Embryonic facial prominence (tissue), 1 donor: ENCODE data around the gene TSTD2.
"Not testable (repeated sequence)": the region's sequence is repeated elsewhere in the genome, so short reads cannot be mapped to it uniquely, and the experiment has no call there.

Experiments
- DNase-seq: peaks from one replicate; pipeline ENCODE4 v3.0.0-alpha.2; 2016; ENCODE audit errors: extremely low spot score

Gene TSTD2

GRCh38 chr9:97630591-97630990 is 2.6 kb downstream of the TSTD2 start:
- DNase-seq: no peak

- DNase-seq: no peak
These were observed 4.0 kb downstream of the TSTD2 start for GRCh38 chr9:97629156-97629555.

GRCh38 chr9:97628668-97629067 is 4.5 kb downstream of the TSTD2 start:
- DNase-seq: no peak

- no peak for DNase-seq
These were observed 5.5 kb downstream of the TSTD2 start for GRCh38 chr9:97627624-97628023.

- no peak for DNase-seq
These were observed 7.5 kb downstream of the TSTD2 start for GRCh38 chr9:97625620-97626019.

- no peak for DNase-seq
These were observed 9.2 kb downstream of the TSTD2 start for GRCh38 chr9:97623946-97624345.

- DNase-seq: not testable (repeated sequence)
These were observed 10.7 kb downstream of the TSTD2 start for GRCh38 chr9:97622483-97622882.

GRCh38 chr9:97620063-97620462 is 13.1 kb downstream of the TSTD2 start:
- DNase-seq: not testable (repeated sequence)

- DNase-seq: no peak
These were observed 15.2 kb downstream of the TSTD2 start for GRCh38 chr9:97617939-97618416.

GRCh38 chr9:97615439-97616072 is 17.6 kb downstream of the TSTD2 start:
- no peak for DNase-seq

GRCh38 chr9:97604901-97605645 is 28.1 kb downstream of the TSTD2 start:
- DNase-seq: no peak

GRCh38 chr9:97602430-97602829 is 30.7 kb downstream of the TSTD2 start:
- no peak for DNase-seq

- no peak for DNase-seq
These were observed 31.8 kb downstream of the TSTD2 start for GRCh38 chr9:97601228-97601898.

- no peak for DNase-seq
These were observed 32.5 kb downstream of the TSTD2 start for GRCh38 chr9:97600531-97601227.

- DNase-seq: no peak
These were observed 33.8 kb downstream of the TSTD2 start for GRCh38 chr9:97599314-97599846.

- DNase-seq: peak; percentile 64
These were observed 34.5 kb downstream of the TSTD2 start for GRCh38 chr9:97598461-97599288.

- DNase-seq: no peak
These were observed 36.3 kb downstream of the TSTD2 start for GRCh38 chr9:97596906-97597305.

- no peak for DNase-seq
These were observed 38.7 kb downstream of the TSTD2 start for GRCh38 chr9:97594381-97594921.

GRCh38 chr9:97593960-97594359 is 39.2 kb downstream of the TSTD2 start:
- DNase-seq: no peak

- DNase-seq: no peak
These were observed 41.0 kb downstream of the TSTD2 start for GRCh38 chr9:97592126-97592525.

GRCh38 chr9:97591535-97591934 is 41.6 kb downstream of the TSTD2 start:
- DNase-seq: no peak
